Lower lobe of right lung (tissue), 2 donors: ENCODE results near the gene TRIB2. TPM values are rescaled to one million over a fixed set of nuclear protein-coding genes. Genes with fewer than 3 reads are reported as not detected.

Experiments used
- ATAC-seq, 2 donors: fragments of 200-7000 bp; cut with Tn5 transposase; one replicate each; pipeline ENCODE4 v1.9.1; 2020 to 2022; ENCODE audit warnings: mild to moderate bottlenecking in 2 of 2, moderate library complexity in 2 of 2
- DNase-seq: peaks from one replicate; pipeline ENCODE4 v3.0.0-alpha.2; 2020
- H3K27ac ChIP-seq: fragments of 200-600 bp; one replicate; pipeline ENCODE4 v1.8.0; 2022
- H3K27me3 ChIP-seq: fragments of 200-600 bp; one replicate; pipeline ENCODE4 v1.8.0; 2022; ENCODE audit warnings: low read depth
- H3K36me3 ChIP-seq: fragments of 200-600 bp; one replicate; pipeline ENCODE4 v1.8.0; 2022; ENCODE audit warnings: mild to moderate bottlenecking
- H3K4me1 ChIP-seq: fragments of 200-600 bp; one replicate; pipeline ENCODE4 v1.8.0; 2022
- H3K4me3 ChIP-seq: fragments of 200-600 bp; one replicate; pipeline ENCODE4 v1.8.0; 2022; ENCODE audit warnings: mild to moderate bottlenecking
- H3K9me3 ChIP-seq: fragments of 200-600 bp; one replicate; pipeline ENCODE4 v1.8.0; 2022
- CTCF ChIP-seq: fragments of 200-600 bp; IDR thresholded peaks from one replicate; pipeline ENCODE4 v1.8.0; 2022; ENCODE audit warnings: antibody characterized with exemption, mild to moderate bottlenecking
- intact Hi-C: fragments of 100-400 bp; cut with DNase I; formaldehyde crosslinking; loops from one replicate; pipeline ENCODE4 v1.11.0; 2022
- microRNA-seq: library from miRNA; unstranded; fragments of <30 nt; microRNA quantifications from one replicate; pipeline ENCODE4 v1.2.0, GENCODE V29; 2020; ENCODE audit warnings: borderline number of aligned reads
- total RNA-seq: library from RNA; stranded (reverse); fragmentation: NEBNext Ultra II Directional; extraction: Animal tissue kit (Norgen Biotek cat#: 25700); gene quantifications from one replicate; pipeline ENCODE4 v1.2.1, GENCODE V29; 2021
- donor health status: DM: no; HTN: yes; CAD: no; lungs with severe emphysema.

Gene TRIB2
- total RNA-seq, 1 donor from 2014 or later, result 35.1 TPM

- TF ChIP-seq CTCF, result no peak
- intact Hi-C loops, result no loop called here
- DNase-seq (no peak), ATAC-seq (no peak)
- Histone ChIP-seq H3K27ac (no peak overlapping the region), H3K4me1 (no peaks in the 10 kb centered on the region), H3K36me3 (no peaks in the 10 kb centered on the region), H3K4me3 (no peak overlapping the region), H3K9me3 (no peaks in the 10 kb centered on the region), H3K27me3 (no peaks in the 10 kb centered on the region)
These were observed 62.3 kb downstream of the TRIB2 start for GRCh38 chr2:12778811-12779579.

- H3K27ac ChIP-seq, result no peak overlapping the region
- H3K4me1 ChIP-seq, result no peaks in the 10 kb centered on the region
- H3K27me3 ChIP-seq, result no peaks in the 10 kb centered on the region
- TF ChIP-seq CTCF, result no peak
- no peaks in the 10 kb centered on the region for H3K9me3 ChIP-seq
- ATAC-seq (no peak), DNase-seq (no peak)
- intact Hi-C loops, result no loop called here
- no peaks in the 10 kb centered on the region for H3K36me3 ChIP-seq
- H3K4me3 ChIP-seq, result no peak overlapping the region
These were observed 64.6 kb downstream of the TRIB2 start for GRCh38 chr2:12781329-12781728.

GRCh38 chr2:12787891-12788801, 71.4 kb downstream of the TRIB2 start:
- no peaks in the 10 kb centered on the region for H3K9me3 ChIP-seq
- no peaks in the 10 kb centered on the region for H3K36me3 ChIP-seq
- H3K4me3 ChIP-seq, result no peak overlapping the region
- ATAC-seq (no peak), DNase-seq (no peak)
- peaks cover 4% of the 10 kb centered on the region for H3K4me1 ChIP-seq
- peak overlapping the region; percentile 12 for H3K27ac ChIP-seq
- intact Hi-C loops, result no loop called here
- no peaks in the 10 kb centered on the region for H3K27me3 ChIP-seq
- no peak for TF ChIP-seq CTCF

GRCh38 chr2:12791906-12792305, 75.2 kb downstream of the TRIB2 start:
- peaks cover 4% of the 10 kb centered on the region for H3K4me1 ChIP-seq
- TF ChIP-seq CTCF, result no peak
- no peak overlapping the region for H3K27ac ChIP-seq
- ATAC-seq (no peak), DNase-seq (no peak)
- intact Hi-C loops, result no loop called here
- H3K36me3 ChIP-seq, result no peaks in the 10 kb centered on the region
- H3K27me3 ChIP-seq, result no peaks in the 10 kb centered on the region
- no peak overlapping the region for H3K4me3 ChIP-seq
- H3K9me3 ChIP-seq, result no peaks in the 10 kb centered on the region

Small RNAs within 50 kb of the gene (microRNA-seq; reads per million reads assigned to microRNA genes)
- gene MIR3125, result not detected
